ENCODE measurements around the gene CUX1.
"Not testable (repeated sequence)": the region's sequence is repeated elsewhere in the genome, so short reads cannot be mapped to it uniquely, and the experiment has no call there.

Gene CUX1

DNA sequence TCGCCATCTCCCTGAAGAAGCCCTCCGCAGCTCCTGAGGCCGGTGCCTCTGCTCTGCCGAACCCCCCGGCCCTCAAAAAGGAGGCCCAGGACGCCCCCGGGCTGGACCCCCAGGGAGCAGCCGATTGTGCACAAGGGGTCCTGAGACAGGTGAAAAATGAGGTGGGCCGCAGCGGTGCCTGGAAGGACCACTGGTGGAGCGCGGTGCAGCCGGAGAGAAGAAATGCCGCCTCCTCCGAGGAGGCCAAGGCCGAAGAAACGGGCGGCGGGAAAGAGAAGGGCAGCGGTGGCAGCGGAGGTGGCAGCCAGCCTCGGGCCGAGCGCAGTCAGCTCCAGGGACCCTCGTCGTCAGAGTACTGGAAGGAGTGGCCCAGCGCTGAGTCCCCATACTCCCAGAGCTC lies 384.1 kb downstream of the CUX1 start:
- DNase-seq, result no peak

GRCh38 chr7:102202556-102202955 lies 385.1 kb downstream of the CUX1 start:
- no peak for DNase-seq

DNA sequence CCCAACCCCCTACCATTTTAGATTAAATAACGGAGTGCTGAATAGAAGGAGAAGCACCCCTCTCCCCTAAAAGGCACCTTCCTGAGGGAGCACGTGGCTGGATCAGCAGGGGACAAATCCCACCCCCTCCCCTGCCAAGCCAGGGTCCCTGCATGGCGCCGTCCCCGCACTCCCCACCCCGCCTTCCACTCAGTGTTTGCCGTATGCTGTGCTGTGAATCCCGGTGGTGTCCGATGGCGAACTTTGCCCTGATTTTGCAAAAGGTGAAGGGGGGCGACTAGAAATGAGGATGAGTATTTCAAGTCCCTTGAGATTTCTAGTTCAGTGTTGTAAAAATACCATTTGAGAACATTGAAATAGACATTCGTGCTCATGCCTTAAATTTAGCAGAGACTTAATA lies 385.8 kb downstream of the CUX1 start:
- DNase-seq, result no peak

GRCh38 chr7:102204212-102204611 lies 386.8 kb downstream of the CUX1 start:
- no peak for DNase-seq

GRCh38 chr7:102205915-102206314 lies 388.5 kb downstream of the CUX1 start:
- no peak for DNase-seq

GRCh38 chr7:102208826-102209225 lies 391.4 kb downstream of the CUX1 start:
- DNase-seq, result no peak

- DNase-seq, result no peak
These were observed 393.4 kb downstream of the CUX1 start for GRCh38 chr7:102210787-102211186.

GRCh38 chr7:102211590-102212550 lies 394.4 kb downstream of the CUX1 start:
- DNase-seq, result no peak

- no peak for DNase-seq
These were observed 397.1 kb downstream of the CUX1 start for GRCh38 chr7:102214477-102215072.

- no peak for DNase-seq
These were observed 397.8 kb downstream of the CUX1 start for GRCh38 chr7:102215256-102215655.

- no peak for DNase-seq
These were observed 398.3 kb downstream of the CUX1 start for GRCh38 chr7:102215711-102216110.

GRCh38 chr7:102216573-102217314 lies 399.3 kb downstream of the CUX1 start:
- DNase-seq, result no peak

- no peak for DNase-seq
These were observed 402.9 kb downstream of the CUX1 start for GRCh38 chr7:102220229-102220850.

GRCh38 chr7:102220960-102221800 lies 403.8 kb downstream of the CUX1 start:
- no peak for DNase-seq

- DNase-seq, result no peak
These were observed 404.5 kb downstream of the CUX1 start for GRCh38 chr7:102221961-102222360.

GRCh38 chr7:102222445-102222844 lies 405.0 kb downstream of the CUX1 start:
- no peak for DNase-seq

DNA sequence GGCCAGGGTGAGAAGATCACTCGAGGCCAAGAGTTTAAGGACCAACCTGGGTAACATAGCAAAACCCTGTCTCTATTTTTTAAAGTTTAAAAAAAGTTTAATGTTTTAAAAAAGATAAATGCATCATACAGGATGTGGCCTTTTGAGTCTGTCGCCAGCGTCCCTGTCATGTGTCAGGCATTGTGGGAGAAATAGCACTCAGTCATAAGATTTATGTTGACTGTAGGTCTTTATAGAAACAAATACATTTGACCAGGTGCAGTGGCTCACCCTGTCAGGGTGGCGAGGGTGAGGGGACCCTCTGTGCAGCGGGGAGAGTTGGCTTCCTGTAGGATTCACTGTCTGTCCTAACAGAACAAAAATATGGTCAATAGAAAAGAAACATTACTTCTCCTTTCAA lies 405.8 kb downstream of the CUX1 start:
- no peak for DNase-seq

GRCh38 chr7:102225025-102225424 lies 407.6 kb downstream of the CUX1 start:
- DNase-seq, result no peak

- no peak for DNase-seq
These were observed 409.9 kb downstream of the CUX1 start for GRCh38 chr7:102227371-102227770.

GRCh38 chr7:102228935-102229334 lies 411.5 kb downstream of the CUX1 start:
- no peak for DNase-seq

DNA sequence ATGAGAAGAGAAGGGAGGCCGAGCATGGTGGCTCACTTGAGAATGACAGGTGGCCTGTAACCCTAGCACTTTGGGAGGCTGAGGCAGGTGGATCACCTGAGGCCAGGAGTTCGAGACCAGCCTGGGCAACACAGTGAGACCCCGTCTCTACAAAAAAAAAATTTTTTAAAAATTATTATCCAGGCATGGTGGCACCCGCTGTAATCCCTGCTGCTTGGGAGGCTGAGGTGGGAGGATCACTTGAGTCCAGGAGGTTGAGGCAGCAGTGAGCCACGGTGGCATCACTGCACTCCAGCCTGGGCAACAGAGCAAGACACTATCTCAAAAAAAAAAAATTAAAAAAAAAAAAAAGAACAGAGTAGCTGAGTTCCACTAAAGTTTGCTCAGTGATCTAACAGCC lies 412.7 kb downstream of the CUX1 start:
- DNase-seq, result not testable (repeated sequence)

DNA sequence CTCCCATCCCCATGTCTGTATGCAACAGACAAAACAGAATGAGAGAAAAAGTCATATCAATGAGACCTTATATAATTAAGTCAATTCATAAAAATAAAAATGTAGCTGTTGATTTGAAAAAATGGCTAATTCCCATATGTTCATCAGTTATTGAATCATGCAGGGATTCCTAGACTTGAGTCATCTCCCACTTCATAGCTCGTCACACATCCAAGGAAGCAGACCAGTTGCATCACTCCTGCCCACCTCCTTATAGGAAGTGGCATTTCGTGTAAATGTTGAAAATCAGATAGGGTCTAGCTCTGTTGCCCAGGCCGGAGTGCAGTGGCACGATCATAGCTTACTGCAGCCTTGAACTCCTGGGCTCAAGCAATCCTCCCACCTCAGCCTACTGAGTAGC lies 413.2 kb downstream of the CUX1 start:
- DNase-seq, result no peak
